DMS114 treated with DMSO at 0.1 percent for 48 hours (cell line): ENCODE results near the gene RTN4RL1.

Experiments
- DNase-seq: peaks from one replicate; lab custom pipeline; 2025; ENCODE audit not compliant: unreplicated experiment; lab: John Stamatoyannopoulos, UW

RTN4RL1 gene

GRCh38 chr17:1951920-1952319, 73.2 kb downstream of the RTN4RL1 start:
- no peak for DNase-seq

GRCh38 chr17:1949754-1950153, 75.4 kb downstream of the RTN4RL1 start:
- no peak for DNase-seq

DNA sequence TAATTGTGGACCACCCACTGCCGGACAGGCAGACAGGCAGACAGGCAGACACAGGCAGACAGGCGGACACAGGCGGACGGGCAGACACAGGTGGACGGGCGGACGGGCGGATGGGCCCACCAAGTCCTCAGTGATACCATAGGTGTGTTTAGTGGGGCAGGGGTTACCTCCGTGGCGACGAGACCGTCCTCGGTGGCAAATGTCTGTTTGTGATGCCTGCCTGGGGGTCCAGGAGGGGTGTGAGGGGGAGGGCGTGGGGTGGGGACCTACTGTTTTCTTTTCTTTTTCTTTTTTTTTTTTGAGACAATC, 76.7 kb downstream of the RTN4RL1 start:
- DNase-seq, result no peak

DNA sequence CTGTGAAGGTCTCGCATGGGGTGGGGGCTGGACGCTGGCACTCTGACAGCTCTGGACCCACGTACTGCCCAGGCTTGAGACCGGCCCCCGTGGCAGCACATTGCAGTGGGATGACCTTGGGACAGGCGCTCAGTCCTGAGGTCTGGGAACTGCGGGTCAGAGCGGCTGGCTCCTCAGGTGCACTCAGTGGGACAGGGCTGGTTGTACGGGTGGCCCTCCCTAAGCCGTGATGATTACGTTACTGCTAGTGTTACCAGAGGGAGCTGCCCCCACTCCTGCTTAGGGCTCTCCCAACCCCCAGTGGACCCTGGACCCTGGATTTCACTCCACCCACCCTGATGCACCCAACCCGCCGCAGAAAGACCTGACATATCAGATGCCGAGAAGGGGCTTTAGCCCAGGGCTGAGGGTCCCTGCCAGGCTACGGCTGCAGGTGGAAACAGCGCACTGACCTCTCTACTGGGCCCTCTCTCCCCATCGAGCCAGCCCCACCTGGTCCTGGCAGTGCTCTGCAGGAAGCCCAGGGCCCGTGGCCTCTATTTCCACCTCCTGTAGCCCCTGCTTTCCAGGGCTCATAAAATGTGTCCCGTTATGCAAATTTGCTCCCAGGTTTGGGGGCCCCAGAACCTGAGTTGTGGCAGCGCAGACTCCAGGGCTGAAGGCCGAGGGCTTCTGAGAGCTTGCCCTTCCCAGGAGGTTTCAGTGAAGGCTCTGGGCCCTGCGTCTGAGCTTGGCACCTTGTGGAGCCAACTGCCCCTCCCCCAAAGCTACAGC, 77.2 kb downstream of the RTN4RL1 start:
- no peak for DNase-seq

- no peak for DNase-seq
These were observed 77.8 kb downstream of the RTN4RL1 start for GRCh38 chr17:1947229-1947742.

DNA sequence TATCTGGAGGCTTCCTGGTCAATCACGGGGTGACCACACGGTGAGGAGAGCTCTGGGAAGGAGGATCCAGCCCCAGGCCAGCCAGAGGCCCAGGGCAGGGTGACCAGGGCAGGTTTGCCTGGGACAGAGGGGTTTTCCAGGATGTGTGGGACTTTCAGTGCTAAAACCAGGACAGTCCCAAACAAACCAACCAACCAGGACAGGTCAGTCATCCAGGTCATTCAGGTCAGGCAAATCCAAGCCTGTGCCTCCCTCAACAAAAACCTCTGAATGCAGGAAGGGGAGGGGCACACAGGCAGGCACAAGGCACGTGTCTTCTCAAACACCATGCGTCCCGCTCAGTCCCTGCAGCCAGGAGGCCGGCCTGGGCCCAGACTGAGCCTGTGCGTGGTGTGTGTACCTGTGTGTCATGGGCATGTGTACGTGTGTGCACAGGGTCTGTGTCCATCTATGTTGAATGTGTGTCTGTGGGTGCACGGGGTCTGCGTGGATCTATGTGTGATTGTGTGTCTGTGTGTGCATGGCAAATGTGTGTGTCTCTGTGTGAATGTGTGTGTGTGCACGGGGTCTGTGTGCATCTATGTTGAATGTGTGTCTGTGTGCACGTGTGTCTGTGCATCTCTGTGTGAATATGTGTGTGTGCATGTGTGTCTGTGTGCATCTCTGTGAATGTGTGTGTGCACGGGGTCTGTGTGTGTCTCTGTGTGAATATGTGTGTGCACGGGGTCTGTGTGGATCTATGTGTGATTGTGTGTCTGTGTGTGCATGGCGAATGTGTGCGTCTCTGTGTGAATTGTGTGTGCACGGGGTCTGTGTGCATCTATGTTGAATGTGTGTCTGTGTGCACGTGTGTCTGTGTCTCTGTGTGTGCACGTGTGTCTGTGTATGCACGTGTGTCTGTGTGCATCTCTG, 78.9 kb downstream of the RTN4RL1 start:
- no peak for DNase-seq

DNA sequence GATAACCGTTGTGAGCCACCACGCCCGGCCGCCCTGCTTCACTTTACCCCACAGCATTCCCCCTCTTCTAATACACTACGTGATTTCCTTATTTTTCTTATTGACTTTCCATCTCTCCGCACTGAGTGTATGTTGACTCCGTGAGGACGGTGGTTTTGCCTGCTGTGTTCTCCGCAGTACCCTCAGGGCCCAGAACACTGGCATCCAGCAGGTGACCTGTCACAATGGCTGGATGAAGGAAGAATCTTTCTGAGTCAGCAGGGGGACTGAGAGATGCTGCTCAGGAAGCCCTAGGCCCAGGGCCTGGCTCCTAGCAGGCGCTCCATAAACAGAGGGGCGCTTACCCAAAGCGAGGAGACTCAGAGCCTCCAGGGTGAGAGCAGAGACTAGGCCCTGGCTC, 79.5 kb downstream of the RTN4RL1 start:
- no peak for DNase-seq

DNA sequence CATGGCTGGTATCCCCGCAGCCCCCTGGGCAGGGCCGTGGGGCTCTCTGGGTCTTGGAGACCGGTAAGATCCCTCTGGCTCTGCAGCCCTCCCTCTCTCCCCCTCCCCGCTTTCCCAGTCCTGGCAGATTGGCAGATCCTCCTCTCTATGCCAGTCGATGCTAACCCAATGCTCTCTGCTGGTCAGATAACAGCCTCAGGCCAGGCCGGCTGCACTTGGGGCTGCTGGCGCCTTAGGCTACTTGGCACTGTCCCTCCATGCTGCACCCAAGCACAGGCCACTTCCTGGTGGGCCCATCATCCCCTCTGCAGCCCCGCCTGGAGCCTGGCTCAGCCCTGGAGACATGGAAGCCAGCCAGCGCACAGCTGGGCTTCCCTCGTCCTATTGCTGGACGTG, 81.7 kb downstream of the RTN4RL1 start:
- DNase-seq, result no peak

- no peak for DNase-seq
These were observed 82.3 kb downstream of the RTN4RL1 start for GRCh38 chr17:1942666-1943435.

DNA sequence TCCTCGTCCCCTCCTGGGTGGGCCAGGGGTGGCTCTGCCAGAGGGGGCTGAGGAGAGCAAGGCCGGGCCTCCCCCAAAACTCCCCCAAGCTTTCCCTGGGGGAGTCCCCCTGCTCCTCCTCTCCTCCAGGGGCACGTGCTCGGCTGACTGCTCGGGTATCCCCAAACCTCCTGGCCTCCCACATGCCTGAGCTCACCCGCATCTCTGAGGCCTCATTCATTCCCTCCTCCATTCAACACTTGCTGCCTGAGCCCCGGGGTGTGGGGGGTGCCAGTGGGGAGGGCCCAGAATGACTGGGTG, 83.1 kb downstream of the RTN4RL1 start:
- DNase-seq, result no peak

DNA sequence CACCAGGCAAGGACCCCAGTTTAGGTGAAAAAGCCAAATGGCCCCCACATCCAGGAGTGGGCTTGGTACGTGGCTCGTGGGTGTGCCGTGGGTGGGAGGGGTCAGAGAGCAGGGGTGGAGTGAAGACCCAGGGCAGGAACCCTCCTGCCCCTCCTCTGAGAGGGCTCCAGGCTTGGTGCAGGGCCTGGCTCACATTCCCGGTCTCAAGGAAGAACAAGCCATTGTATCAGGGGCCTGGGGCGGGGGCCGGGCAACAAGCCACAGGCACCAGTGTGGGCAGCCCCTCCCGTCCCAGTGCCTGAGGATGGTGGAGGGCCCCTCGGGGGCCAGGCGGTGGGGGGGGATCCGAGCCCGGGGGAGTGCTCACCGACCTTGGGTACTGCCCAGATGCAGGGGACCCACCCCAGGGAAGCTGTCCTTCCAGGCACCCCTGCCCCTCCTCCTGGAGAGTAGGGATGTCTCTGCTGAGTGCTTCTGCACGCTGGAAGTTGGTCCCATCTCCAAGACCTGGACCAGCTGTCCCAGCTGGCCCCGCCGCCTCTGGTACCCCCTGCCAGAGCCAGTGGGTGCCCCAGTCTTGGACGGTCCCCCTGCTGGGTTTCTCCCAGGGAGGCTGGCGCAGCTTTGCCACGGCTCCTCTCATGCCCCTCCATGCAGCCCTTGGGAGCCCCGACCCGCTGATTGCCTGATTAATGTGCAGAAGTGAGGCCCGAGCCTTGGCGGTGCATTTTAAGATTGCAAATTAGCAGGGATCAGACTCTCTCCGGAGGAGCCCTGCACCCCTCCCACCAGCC, 83.7 kb downstream of the RTN4RL1 start:
- no peak for DNase-seq

- DNase-seq, result no peak
These were observed 84.3 kb downstream of the RTN4RL1 start for GRCh38 chr17:1940810-1941185.

DNA sequence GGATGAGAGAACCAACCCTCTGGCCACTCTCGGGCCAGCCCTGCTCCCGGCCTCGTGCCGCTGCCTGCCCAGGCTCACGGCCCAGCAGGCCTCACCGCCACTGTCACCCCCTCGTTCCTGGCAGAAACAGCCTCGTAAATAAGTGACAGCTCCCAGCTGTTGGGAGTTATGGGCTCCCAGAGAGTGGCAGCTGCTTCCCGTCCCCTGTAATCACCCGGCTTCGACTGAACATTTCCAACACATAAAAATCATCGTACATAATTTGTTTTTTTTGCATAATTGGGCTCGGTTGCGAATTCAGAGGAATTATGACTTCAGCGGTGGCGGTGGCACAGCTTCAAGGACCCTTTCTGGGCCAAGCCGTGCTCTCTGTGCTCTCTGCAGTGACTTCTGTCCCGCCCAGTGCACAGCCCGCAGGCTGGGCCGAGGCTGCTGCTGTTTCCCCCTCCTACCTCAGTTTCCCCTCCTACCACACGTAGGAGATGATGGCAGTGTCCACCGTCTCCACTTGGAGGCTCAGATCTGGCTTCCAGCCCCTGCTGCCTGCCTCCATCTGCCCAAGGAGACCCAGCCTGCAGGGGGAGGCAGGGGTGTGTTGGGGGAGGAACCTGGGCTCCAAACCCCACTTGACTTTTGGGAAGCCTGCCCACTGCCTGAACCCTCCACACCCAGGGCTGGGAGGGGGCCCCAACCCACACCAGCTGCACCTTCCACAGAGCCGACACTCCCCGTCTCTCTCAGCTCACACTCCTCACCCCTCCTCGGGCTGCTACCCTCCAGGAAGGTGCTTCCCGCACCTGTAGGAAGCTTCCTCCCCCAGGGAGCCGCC, 84.9 kb downstream of the RTN4RL1 start:
- no peak for DNase-seq

GRCh38 chr17:1937461-1937860, 87.7 kb downstream of the RTN4RL1 start:
- no peak for DNase-seq

DNA sequence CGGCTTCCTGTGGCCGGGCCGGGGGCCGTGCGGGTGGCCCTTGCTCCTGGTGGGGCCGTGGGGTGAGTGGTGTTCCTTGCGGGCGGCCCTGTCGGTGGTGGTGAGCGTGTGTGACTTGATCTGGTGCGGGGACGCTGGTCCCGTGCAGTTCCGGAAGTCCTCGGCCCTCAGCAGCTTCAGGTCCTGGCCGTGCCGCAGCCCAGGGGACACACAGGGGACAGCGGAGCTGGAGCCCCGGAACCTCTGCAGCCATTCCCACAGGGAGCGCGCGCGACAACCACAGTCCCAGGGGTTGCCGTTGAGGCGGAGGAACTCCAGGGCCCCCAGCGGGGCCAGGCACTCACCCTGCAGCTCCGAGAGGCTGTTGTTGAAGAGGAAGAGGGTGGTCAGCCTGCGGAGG, 88.4 kb downstream of the RTN4RL1 start:
- DNase-seq, result no peak

GRCh38 chr17:1934901-1935300, 90.2 kb downstream of the RTN4RL1 start:
- DNase-seq, result no peak

GRCh38 chr17:1933875-1934715, 91.0 kb downstream of the RTN4RL1 start:
- no peak for DNase-seq

- DNase-seq, result no peak
These were observed 93.1 kb downstream of the RTN4RL1 start for GRCh38 chr17:1931844-1932579.

DNA sequence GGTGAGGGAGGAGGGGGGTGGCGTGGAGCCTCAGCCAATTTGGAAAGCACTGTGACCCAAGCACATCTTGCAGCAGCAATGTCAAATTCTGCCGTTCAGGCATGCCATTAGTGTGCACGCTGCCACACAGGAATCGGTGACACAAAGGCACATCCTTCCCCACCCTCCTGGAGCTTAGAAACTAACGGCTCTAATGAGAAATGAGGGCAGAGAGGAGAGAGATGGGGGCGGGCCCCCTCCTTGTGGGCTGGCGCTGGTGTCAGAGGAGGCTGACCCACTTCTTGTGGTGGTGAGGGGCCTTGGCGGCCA, 94.8 kb downstream of the RTN4RL1 start:
- DNase-seq, result no peak
